Anterior cingulate cortex (tissue), 58 donors: Measurements from ENCODE around the gene ABCB6.
"Not testable (repeated sequence)": the region's sequence is repeated elsewhere in the genome, so short reads cannot be mapped to it uniquely, and the experiment has no call there.

Experiments
- DNase-seq, 58 donors: peaks; one replicate each; lab custom pipeline; 2025; lab: John Stamatoyannopoulos, UW

The ABCB6 gene

GRCh38 chr2:219218732-219219701 lies at the start of gene ABCB6:
Gene ABCB6, minus strand, starts transcription at chr2:219218958. Its CDS starts 285 bp downstream, at chr2:219218673.
- peak; percentile 80 to 98 (median 96) for DNase-seq

- no peak for DNase-seq
Observed at GRCh38 chr2:219268294-219268693, 49.5 kb upstream of the ABCB6 start.

GRCh38 chr2:219266886-219267285 lies 48.1 kb upstream of the ABCB6 start:
- no peak for DNase-seq

DNA sequence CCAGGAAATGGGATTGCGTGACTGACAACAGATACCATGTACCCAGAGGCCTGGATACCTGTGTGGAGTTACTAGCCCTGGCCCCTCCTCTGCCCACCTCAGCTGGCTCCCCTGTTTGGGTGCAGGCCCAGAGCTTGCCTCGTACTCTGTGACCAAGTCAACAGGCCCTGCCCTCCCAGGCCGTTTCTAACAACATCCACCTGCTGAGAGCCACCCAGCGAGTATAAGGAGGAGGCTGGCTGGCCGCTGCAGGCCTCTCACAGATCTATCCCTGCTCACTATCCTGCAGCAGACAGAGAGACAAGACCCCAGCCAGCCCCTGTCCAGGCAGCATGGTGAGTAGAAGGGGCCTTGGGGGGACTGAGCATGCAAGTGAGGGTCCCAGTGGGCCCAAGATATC lies 47.5 kb upstream of the ABCB6 start:
- DNase-seq: no peak

DNA sequence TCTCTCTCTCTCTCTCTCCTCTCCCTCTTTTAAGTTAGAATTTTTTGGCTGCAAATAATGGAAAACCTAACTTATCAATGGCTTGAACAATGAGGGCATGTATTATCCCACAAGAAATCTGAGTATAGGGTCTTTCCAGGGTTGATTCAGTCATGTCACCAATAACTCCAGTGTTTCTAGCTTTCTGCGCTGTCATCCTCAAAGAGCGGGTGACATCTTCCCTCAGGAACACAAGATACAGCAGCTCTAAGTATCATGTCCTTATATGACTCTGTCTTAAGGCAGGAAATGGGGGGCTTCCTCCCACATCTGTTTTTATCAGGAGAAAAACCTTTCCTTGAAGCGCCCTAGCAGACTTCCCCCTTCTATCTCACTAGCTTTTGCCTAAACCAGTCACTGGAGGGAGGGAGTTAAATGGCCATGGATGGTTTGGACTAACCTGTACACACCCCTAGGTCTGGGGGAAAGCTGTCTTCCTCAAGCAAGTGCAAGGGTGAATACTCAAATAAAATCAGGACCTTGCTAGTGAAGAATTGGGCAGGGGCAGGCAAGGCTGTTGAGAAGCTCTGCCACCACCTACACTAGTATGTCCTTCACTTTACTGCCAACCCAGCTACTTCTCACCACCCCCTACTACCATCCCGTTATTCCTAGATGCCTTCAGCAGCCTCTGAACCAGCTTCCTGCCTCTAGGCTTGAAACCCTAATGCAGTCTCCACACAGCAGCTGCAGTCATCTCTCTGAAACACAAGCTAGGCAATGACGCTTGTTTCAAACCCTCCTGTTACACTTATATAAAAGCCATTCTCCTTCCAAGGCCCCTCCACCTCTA lies 42.5 kb upstream of the ABCB6 start:
- peak in 7 of 58 donors; percentile 16 to 44 (median 29) for DNase-seq

GRCh38 chr2:219258942-219259341 lies 40.2 kb upstream of the ABCB6 start:
- not testable (repeated sequence) for DNase-seq

DNA sequence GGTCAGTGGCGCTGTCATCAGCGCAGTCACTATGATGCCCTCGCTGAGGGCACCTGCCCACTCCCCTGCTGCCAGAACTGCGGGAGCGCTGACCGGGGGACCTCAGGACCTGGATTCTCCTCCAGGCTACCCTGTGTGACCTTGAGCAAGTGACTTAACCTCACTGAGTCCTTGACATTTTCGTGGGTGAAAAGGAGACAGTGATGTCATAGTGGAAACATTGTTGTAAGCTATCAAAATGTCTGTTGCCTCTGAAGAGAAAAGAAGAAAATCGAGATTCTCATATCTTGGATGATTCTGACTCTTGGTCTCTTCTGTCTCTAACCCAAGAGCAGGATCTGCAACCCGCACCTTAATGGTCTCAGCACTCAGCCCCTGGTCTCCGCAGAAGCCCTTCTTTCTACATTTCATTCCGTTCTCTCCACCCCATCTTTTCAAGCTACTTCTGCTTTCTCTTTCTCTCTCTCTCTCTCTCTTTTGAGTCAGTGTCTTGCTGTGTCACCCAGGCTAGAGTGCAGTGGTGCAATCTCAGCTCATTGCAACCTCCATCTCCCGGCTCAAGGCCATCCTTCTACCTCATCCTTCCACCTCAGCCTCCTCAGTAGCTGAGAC lies 35.9 kb upstream of the ABCB6 start:
- peak in 1 of 58 donors; percentile 34 for DNase-seq

GRCh38 chr2:219253753-219254589 lies 35.2 kb upstream of the ABCB6 start, which contains the start of gene TUBA4A:
Gene TUBA4A, minus strand, starts transcription at chr2:219253918. Its CDS starts 60 bp downstream, at chr2:219253858.
- peak in 56 of 58 donors; percentile 26 to 93 (median 75) for DNase-seq

DNA sequence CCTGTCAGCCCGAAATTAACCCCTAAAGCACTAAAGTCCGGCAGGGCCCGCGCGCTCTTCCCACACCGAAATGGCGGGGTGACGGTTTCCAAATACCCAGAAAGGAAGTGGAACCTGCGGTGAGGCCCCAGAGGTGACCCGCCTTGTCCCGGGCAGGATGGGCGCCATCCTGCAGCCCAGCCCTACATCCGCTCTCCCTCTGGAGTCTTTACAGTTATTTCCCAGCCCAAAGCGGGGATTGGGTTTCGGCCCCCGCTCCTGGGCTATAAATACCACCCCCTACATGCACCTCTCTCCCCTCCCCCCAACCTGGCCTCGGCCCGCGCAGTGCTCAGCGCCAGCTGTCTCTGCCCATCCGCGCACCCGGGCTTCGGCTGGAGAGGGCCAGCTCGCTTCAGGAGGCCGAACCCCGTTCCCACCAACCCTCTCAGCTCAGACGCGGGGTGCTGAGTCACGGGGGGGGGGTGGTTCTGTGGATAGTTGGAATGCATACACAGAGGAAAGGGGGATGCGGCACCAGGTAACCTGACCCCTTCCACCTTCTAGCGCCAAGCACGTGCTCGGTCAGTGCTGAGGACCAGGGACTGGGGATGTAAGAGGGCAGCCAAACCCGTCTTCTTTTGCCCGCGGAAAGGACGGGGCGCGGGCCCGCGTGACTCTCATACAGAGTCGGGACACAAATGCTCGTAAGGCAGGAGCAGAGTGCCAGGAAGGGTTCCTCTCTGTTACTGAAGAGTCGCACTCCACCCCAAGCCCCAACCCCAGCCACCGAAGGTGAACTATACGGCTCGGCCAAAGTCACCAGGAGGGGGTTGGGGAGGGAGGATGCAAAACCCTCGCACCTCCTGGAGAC lies 34.4 kb upstream of the ABCB6 start, which contains the start of gene TUBA4B:
Gene TUBA4B, plus strand, starts transcription at position 344 of the 853 bp plus-strand sequence. Its CDS starts 165 bp downstream, at position 509.
- peak in 21 of 58 donors; percentile 9 to 67 (median 28) for DNase-seq

DNA sequence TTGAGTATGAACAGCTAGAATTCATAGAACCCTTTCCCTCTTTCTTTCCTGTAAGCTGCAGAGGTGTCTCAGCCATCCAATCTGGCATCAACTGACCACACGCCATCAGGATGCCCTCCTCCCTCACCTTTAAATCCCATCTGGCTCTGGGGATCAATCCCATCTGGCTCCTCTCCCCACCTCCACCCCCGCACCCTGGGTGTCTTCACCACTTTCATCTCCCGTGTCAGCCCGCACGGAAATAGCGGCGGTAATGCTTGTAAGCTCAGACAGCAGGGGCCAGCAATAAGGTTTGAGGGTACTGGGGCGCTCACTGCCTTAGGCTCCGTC lies 33.8 kb upstream of the ABCB6 start:
- DNase-seq: peak in 3 of 58 donors; percentile 8 to 39 (median 31)

- peak in 1 of 58 donors; percentile 23 for DNase-seq
Observed at GRCh38 chr2:219252084-219252483, 33.3 kb upstream of the ABCB6 start.

DNA sequence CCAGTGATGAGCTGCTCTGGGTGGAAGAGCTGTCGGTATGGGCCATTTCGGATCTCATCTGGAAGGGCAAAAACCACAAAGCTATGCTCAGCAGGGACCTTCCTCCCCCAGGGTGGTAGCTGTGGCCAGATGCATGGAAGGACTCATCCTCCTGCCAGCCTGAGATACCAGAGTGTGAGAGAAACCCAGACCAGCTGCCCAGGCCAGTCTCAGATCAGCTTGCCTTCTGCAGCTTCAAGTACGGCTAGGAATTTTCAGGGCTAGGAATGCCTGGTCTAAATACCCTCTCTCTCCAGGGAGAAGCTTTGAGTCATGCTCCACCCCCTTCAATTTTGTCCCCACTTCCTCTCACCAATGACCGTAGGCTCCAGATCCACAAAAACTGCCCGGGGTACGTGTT lies 32.9 kb upstream of the ABCB6 start:
- no peak for DNase-seq

DNA sequence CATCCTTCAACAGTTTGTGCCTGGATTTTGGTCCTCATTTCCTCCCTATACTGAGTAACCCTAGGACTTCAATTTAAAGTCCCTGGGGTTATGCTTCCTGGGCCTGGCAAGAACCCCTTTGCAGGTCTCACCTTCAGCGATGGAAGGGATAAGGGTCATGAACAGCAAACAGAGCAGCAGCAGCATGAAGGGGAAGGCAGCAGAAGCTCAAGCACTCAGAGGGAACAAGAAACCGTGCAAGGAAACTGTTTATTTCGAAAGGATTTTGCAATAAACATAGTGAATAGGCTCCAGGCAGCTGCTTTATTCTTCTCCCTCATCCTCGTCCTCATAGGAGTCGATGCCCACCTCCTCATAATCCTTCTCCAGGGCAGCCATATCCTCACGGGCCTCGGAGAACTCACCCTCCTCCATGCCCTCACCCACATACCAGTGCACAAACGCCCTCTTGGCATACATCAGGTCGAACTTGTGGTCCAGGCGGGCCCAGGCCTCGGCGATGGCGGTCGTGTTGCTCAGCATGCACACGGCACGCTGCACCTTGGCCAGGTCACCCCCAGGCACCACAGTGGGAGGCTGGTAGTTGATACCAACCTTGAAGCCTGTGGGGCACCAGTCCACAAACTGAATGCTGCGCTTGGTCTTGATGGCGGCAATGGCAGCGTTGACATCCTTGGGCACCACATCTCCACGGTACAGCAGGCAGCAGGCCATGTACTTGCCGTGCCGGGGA lies 31.5 kb upstream of the ABCB6 start:
- no peak for DNase-seq

- peak in 49 of 58 donors; percentile 9 to 81 (median 58) for DNase-seq
Observed at GRCh38 chr2:219249203-219249980, 30.6 kb upstream of the ABCB6 start.

DNA sequence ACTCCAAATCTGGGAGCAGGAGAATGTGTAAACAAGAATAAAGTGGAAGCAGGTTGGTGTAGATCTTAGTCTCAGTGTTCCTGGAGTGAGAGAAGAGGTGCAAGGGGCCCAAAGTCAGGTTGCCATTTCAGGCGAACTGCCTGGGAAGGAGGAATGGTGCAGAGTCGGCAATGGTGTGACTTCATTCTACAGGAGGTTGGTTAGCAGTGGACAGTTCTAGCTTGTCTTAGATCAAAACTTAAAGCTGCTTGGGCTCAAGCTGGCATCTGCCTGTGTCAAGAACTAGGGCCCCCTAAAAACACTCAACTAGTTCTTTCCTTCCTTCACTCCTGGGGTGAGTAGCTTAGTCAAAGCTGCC lies 30.1 kb upstream of the ABCB6 start:
- DNase-seq: no peak

- DNase-seq: no peak
Observed at GRCh38 chr2:219247678-219248642, 29.2 kb upstream of the ABCB6 start.
